Heart left ventricle (tissue), 13 donors: ENCODE results near the gene ZMIZ1.

Source experiments
- POLR2A ChIP-seq, 2 donors: fragments of 450-650 bp; IDR thresholded peaks; one replicate each; pipeline ENCODE4 v1.6.1; 2017; ENCODE audit warnings: antibody characterized with exemption in 2 of 2, mild to moderate bottlenecking in 2 of 2, moderate library complexity in 2 of 2
- TF ChIP-seq, protein P1 (sequence below), 12 donors: fragments of 200-600 bp; sonication (generic) in 4 of 12; IDR thresholded peaks; one replicate each; pipeline versions ENCODE4 v1.5.0 to v1.8.0; 2018 to 2022; ENCODE audit warnings: antibody characterized with exemption in 12 of 12, mild to moderate bottlenecking in 5 of 12
- donor health status: ischemic (EF 13 %, LVEDD 7.1; RV severe dilation, severe dysfunction).
- donor health status: DM: no; HTN: yes; CAD: no.
- donor health status: DM: no; HTN: no; CAD: no.
- donor health status: ischemic (EF 25% LVEDD 6.9; RV normal size, moderate dysfunction).
- donor health status: ischemic (EF 25% LVEDD 5.7; RV mildly dilated, moderate dysfunction).
- donor health status: ischemic (EF 35%, LVEDD 5.7; RV mildly dilated, moderate dysfunction).
- donor health status: nonischemic (EF 11% LVEDD 7.7; RV severe dilation, severe dysfunction).
- donor health status: DM: yes; HTN: yes; CAD: no.
- donor health status: PGD.
- donor health status: ischemic (EF 29% LVEDD 5.4; RV normal size, mild dysfunction).
- donor health status: nonischemic (EF 23%, LVEDD 6.1; RV moderate dilation, normal function).

DNA sequence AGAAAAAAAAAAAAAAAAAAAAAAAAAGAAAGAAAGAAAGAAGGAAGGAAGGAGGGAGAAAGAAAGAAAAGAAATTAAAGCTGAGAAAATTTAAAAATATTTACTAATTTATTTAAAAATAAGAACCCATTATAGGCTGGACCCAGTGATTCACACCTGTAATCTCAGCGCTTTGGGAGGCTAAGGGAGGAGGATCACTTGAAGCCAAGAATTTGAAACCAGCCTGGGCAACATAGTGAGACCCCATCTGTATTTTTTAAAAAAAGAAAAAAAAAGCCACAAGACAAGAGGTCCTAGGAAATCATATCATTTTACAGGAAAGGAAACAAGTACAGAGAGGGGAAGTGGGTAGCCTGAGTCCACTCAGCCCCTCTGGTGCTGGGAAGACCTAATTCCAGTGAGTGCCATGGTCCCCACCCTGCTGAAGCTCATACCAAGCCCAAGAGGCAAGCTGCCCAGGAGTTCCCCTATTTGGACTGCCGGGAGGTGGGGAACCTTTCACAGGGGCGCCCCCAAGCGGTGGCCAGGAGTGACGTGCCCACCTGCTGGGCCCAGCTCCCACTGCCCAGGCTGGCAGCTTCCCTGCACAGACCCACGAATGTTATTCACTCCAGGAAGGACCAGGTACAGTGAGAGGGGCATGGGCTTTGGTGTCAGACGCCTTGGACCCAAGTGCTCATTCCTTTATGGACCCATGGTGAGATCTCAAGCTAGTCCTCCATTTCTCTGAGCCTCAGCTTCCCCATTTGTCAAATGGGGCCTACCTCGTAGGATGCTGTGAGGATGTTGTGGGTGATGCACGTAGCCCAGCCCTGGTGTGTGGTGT lies 133.6 kb downstream of the ZMIZ1 start:
- TF ChIP-seq, protein P1, sequence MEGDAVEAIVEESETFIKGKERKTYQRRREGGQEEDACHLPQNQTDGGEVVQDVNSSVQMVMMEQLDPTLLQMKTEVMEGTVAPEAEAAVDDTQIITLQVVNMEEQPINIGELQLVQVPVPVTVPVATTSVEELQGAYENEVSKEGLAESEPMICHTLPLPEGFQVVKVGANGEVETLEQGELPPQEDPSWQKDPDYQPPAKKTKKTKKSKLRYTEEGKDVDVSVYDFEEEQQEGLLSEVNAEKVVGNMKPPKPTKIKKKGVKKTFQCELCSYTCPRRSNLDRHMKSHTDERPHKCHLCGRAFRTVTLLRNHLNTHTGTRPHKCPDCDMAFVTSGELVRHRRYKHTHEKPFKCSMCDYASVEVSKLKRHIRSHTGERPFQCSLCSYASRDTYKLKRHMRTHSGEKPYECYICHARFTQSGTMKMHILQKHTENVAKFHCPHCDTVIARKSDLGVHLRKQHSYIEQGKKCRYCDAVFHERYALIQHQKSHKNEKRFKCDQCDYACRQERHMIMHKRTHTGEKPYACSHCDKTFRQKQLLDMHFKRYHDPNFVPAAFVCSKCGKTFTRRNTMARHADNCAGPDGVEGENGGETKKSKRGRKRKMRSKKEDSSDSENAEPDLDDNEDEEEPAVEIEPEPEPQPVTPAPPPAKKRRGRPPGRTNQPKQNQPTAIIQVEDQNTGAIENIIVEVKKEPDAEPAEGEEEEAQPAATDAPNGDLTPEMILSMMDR (IDR thresholded peaks at IDR 0.05) = peak; percentile 25 to 58 (median 48)
- no peak for TF ChIP-seq POLR2A (IDR thresholded peaks at IDR 0.05)
